GM23338 (cell line): ENCODE measurements around the gene ELOA2. TPM values are rescaled to one million over a fixed set of nuclear protein-coding genes. Genes with fewer than 3 reads are reported as not detected.

ENCODE experiments used
- ATAC-seq: fragments of 200-7000 bp; cut with Tn5 transposase; 3 replicates; pipeline ENCODE4 v1.9.1; 2020
- DNase-seq: peaks from one replicate; pipeline ENCODE4 v3.0.0-alpha.2; 2015; ENCODE audit warnings: low spot score
- H2AFZ ChIP-seq: fragments of 200-600 bp; sonication (generic); 2 replicates; pipeline ENCODE4 v1.8.0; 2016; ENCODE audit warnings: antibody characterized with exemption, mild to moderate bottlenecking, moderate library complexity
- H3F3A ChIP-seq: fragments of 200-600 bp; sonication (generic); replicated peaks from 2 replicates; pipeline ENCODE4 v1.8.0; 2017; ENCODE audit warnings: antibody characterized with exemption, mixed run types, low read depth
- H3K27ac ChIP-seq: fragments of 200-600 bp; sonication (generic); 2 replicates; pipeline ENCODE4 v1.6.1; 2016; ENCODE audit warnings: low read depth
- H3K27me3 ChIP-seq: fragments of 200-600 bp; sonication (generic); 2 replicates; pipeline ENCODE4 v1.8.0; 2016; ENCODE audit warnings: mild to moderate bottlenecking, mixed run types, moderate library complexity; ENCODE audit not compliant: insufficient read depth
- H3K36me3 ChIP-seq: fragments of 200-600 bp; sonication (generic); 2 replicates; pipeline ENCODE4 v1.8.0; 2016; ENCODE audit warnings: mild to moderate bottlenecking; ENCODE audit not compliant: insufficient read depth
- H3K4me1 ChIP-seq: fragments of 200-600 bp; sonication (generic); 2 replicates; pipeline ENCODE4 v1.8.0; 2016; ENCODE audit warnings: mild to moderate bottlenecking, moderate library complexity; ENCODE audit not compliant: insufficient read depth
- H3K4me2 ChIP-seq: fragments of 200-600 bp; sonication (generic); 2 replicates; pipeline ENCODE4 v1.7.1; 2017; ENCODE audit warnings: mixed run types
- H3K4me3 ChIP-seq: fragments of 200-600 bp; sonication (generic); 2 replicates; pipeline ENCODE4 v1.6.1; 2016; ENCODE audit warnings: mixed run types
- H3K79me2 ChIP-seq: fragments of 200-600 bp; sonication (generic); replicated peaks from 2 replicates; pipeline ENCODE4 v1.8.0; 2017; ENCODE audit warnings: mild to moderate bottlenecking; ENCODE audit not compliant: insufficient read depth
- H3K9me2 ChIP-seq: fragments of 200-600 bp; sonication (generic); 2 replicates; pipeline ENCODE4 v1.8.0; 2017; ENCODE audit not compliant: insufficient read depth
- H4K20me1 ChIP-seq: fragments of 200-600 bp; sonication (generic); replicated peaks from 2 replicates; pipeline ENCODE4 v1.8.0; 2017; ENCODE audit warnings: mild to moderate bottlenecking; ENCODE audit not compliant: insufficient read depth
- H3K27ac Mint-ChIP-seq: 2 replicates; pipeline ENCODE4 v1.8.0; 2020; ENCODE audit warnings: inconsistent platforms, mild to moderate bottlenecking, moderate library complexity, mixed read lengths
- H3K27me3 Mint-ChIP-seq: 3 replicates; pipeline ENCODE4 v1.8.0; 2022; ENCODE audit warnings: low read depth, mild to moderate bottlenecking, moderate library complexity, mixed read lengths, inconsistent platforms; ENCODE audit not compliant: insufficient read depth, poor library complexity
- H3K36me3 Mint-ChIP-seq: 3 replicates; pipeline ENCODE4 v1.8.0; 2021; ENCODE audit warnings: low read depth, mild to moderate bottlenecking, inconsistent platforms, moderate library complexity, mixed read lengths
- H3K4me1 Mint-ChIP-seq: 3 replicates; pipeline ENCODE4 v1.8.0; 2020; ENCODE audit warnings: mild to moderate bottlenecking, inconsistent platforms, mixed read lengths
- H3K4me3 Mint-ChIP-seq: 3 replicates; pipeline ENCODE4 v1.8.0; 2021; ENCODE audit warnings: moderate library complexity, mild to moderate bottlenecking, inconsistent platforms, mixed read lengths
- H3K9me3 Mint-ChIP-seq: 3 replicates; pipeline ENCODE4 v1.8.0; 2020; ENCODE audit warnings: moderate library complexity, mild to moderate bottlenecking, inconsistent platforms, mixed read lengths
- CREB1 ChIP-seq: fragments of 250-450 bp; sonication (Bioruptor Pico); IDR thresholded peaks from 2 replicates; pipeline ENCODE4 v1.5.0; 2020; ENCODE audit warnings: low read depth, mild to moderate bottlenecking, moderate library complexity
- JUNB ChIP-seq: IDR thresholded peaks from one replicate; pipeline ENCODE4 v1.6.1; 2016; ENCODE audit warnings: antibody characterized with exemption; ENCODE audit not compliant: unreplicated experiment
- NANOG ChIP-seq: IDR thresholded peaks from 2 replicates; pipeline ENCODE4 v1.6.1; 2016; ENCODE audit warnings: antibody characterized with exemption, borderline replicate concordance
- POLR2AphosphoS5 ChIP-seq: IDR thresholded peaks from 2 replicates; pipeline ENCODE4 v1.6.1; 2016; ENCODE audit warnings: antibody characterized with exemption, low read depth
- STAT1 ChIP-seq: IDR thresholded peaks from one replicate; pipeline ENCODE4 v1.6.1; 2016; ENCODE audit warnings: antibody characterized with exemption; ENCODE audit not compliant: unreplicated experiment
- long read RNA-seq: library from polyadenylated mRNA; unstranded; transcript quantifications from one replicate; pipeline ENCODE4 v2.0.0, GENCODE V29; 2020; ENCODE audit not compliant: unreplicated experiment
- polyA plus RNA-seq: library from polyadenylated mRNA; unstranded; fragments of >200 nt; fragmentation: Nextera tagmentation; extraction: Ambion mirVana; gene quantifications from 2 replicates; pipeline ENCODE4 v1.2.1, GENCODE V29; 2016
- total RNA-seq: library from RNA; depleted of rRNA; stranded (reverse); fragments of >200 nt; shearing (Covaris generic); gene quantifications from 2 replicates; pipeline ENCODE4 v1.2.3, GENCODE V29; 2014; rRNA removed
- TF ChIP-seq, protein P1 (sequence below), 2 experiments: fragments of 200-600 bp in 1 of 2; sonication (generic) in 1 of 2; conservative IDR thresholded peaks; 2 replicates each; pipeline versions ENCODE4 v1.5.1 to v1.6.1; 2016 to 2017; ENCODE audit warnings: antibody characterized with exemption in 2 of 2, low read depth in 2 of 2, mild to moderate bottlenecking in 2 of 2, moderate library complexity in 1 of 2
- TF ChIP-seq, protein P2 (sequence below): IDR thresholded peaks from 2 replicates; pipeline ENCODE4 v1.6.1; 2016; ENCODE audit warnings: antibody characterized with exemption
- TF ChIP-seq, protein P3 (sequence below): IDR thresholded peaks from one replicate; pipeline ENCODE4 v1.6.1; 2018; ENCODE audit warnings: antibody characterized with exemption; ENCODE audit not compliant: unreplicated experiment

ELOA2 gene, protein sequence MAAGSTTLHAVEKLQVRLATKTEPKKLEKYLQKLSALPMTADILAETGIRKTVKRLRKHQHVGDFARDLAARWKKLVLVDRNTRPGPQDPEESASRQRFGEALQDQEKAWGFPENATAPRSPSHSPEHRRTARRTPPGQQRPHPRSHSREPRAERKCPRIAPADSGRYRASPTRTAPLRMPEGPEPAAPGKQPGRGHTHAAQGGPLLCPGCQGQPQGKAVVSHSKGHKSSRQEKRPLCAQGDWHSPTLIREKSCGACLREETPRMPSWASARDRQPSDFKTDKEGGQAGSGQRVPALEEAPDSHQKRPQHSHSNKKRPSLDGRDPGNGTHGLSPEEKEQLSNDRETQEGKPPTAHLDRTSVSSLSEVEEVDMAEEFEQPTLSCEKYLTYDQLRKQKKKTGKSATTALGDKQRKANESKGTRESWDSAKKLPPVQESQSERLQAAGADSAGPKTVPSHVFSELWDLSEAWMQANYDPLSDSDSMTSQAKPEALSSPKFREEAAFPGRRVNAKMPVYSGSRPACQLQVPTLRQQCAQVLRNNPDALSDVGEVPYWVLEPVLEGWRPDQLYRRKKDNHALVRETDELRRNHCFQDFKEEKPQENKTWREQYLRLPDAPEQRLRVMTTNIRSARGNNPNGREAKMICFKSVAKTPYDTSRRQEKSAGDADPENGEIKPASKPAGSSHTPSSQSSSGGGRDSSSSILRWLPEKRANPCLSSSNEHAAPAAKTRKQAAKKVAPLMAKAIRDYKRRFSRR
- total RNA-seq (not detected in 2 replicates), polyA plus RNA-seq (0.17 TPM in 1 of 2 replicates, not detected in the other)
- long read RNA-seq, result 0 reads

DNA sequence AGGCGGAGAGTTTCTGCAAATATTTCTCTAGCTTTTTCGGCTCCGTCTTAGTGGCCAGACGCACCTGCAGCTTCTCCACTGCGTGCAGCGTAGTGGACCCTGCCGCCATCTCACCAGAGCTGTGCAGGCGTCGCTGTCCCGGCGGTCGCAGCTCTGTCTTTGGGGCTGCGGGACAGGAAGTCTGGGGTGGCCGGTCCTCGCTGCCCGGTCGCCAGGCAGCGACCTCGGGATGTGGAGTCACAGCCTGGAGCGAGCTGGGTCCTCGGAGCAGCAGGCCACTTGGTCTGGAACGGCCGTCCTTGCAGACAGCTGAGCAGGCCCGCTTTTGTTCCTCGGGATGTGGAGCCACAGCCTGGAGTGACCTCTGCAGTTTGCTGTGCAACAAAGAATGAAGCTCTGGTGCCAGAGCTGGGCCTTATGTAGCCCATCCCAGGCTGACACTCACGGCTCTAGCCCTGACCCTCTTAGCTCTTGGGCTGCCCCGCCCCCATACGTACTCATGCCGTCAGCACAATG, at the start of gene ELOA2:
Gene ELOA2, minus strand, starts transcription at position 466 of the 516 bp plus-strand sequence. Its CDS starts 357 bp downstream, at position 109.
- peak; percentile 57 for ATAC-seq
- Histone ChIP-seq H3K4me1 (no peaks in the 10 kb centered on the region), H3F3A (no peaks in the 10 kb centered on the region), H3K27ac (no peak within 1 kb of the TSS), H3K4me3 (no peak within 1 kb of the TSS), H3K27me3 (no peaks in the 10 kb centered on the region), H3K79me2 (no peaks in the 10 kb centered on the region), H2AFZ (no peak within 1 kb of the TSS), H3K4me2 (no peak within 1 kb of the TSS), H4K20me1 (no peaks in the 10 kb centered on the region), H3K36me3 (no peaks in the 10 kb centered on the region), H3K9me2 (no peaks in the 10 kb centered on the region)
- Mint-ChIP-seq H3K9me3 (no peaks in the 10 kb centered on the region), H3K27ac (no peak within 1 kb of the TSS; the same call in 1 of the 2 replicates), H3K4me3 (no peak within 1 kb of the TSS), H3K36me3 (no peaks in the 10 kb centered on the region), H3K27me3 (peaks cover 5% of the 10 kb centered on the region), H3K4me1 (peaks cover 9% of the 10 kb centered on the region)
- DNase-seq, result no peak
- no peak for TF ChIP-seq CREB1 (CRISPR knock-in tag)
- TF ChIP-seq, protein P1, sequence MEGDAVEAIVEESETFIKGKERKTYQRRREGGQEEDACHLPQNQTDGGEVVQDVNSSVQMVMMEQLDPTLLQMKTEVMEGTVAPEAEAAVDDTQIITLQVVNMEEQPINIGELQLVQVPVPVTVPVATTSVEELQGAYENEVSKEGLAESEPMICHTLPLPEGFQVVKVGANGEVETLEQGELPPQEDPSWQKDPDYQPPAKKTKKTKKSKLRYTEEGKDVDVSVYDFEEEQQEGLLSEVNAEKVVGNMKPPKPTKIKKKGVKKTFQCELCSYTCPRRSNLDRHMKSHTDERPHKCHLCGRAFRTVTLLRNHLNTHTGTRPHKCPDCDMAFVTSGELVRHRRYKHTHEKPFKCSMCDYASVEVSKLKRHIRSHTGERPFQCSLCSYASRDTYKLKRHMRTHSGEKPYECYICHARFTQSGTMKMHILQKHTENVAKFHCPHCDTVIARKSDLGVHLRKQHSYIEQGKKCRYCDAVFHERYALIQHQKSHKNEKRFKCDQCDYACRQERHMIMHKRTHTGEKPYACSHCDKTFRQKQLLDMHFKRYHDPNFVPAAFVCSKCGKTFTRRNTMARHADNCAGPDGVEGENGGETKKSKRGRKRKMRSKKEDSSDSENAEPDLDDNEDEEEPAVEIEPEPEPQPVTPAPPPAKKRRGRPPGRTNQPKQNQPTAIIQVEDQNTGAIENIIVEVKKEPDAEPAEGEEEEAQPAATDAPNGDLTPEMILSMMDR (conservative IDR thresholded peaks at IDR 0.05; ENCODE audit: low read depth in 2 of 2), result peak in 1 of 2 experiments; percentile 14; a peak in 1 of 4 replicates

DNA sequence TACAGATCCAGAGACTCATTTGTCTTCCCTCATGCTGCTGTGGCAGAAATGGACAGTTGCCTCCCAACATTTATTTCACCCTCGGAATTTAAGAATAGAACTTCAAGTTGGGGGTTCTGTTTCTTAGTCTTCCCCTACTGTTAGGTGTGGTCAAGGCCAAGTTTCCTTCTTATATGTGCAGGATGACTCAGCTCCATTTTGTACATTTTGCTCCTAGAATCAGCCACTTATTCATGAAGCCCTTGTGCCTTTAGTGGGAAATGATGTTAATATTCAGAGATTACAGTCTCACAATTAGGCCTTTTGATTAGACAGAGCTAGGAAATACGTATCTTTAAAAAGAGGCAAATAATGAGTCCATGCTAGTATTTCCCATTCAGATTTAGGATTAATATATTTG, 46.2 kb upstream of the ELOA2 start:
- Mint-ChIP-seq H3K36me3 (no peaks in the 10 kb centered on the region), H3K4me1 (peaks cover 13% of the 10 kb centered on the region), H3K9me3 (no peaks in the 10 kb centered on the region), H3K27ac (no peak overlapping the region), H3K4me3 (no peak overlapping the region), H3K27me3 (no peaks in the 10 kb centered on the region)
- H3K79me2 ChIP-seq, result no peaks in the 10 kb centered on the region
- no peak overlapping the region for H2AFZ ChIP-seq
- H3K4me3 ChIP-seq, result no peak overlapping the region
- no peaks in the 10 kb centered on the region for H3K36me3 ChIP-seq
- H3K27me3 ChIP-seq, result no peaks in the 10 kb centered on the region
- H3K4me1 ChIP-seq, result 0 out of 2 replicates have a peak, but pooled peaks cover 5% of the 10 kb centered on the region
- H3K9me2 ChIP-seq, result 0 out of 2 replicates have a peak, but pooled peaks cover 5% of the 10 kb centered on the region
- no peaks in the 10 kb centered on the region for H3F3A ChIP-seq
- no peak overlapping the region for H3K4me2 ChIP-seq
- no peak overlapping the region for H3K27ac ChIP-seq
- no peak for ATAC-seq
- no peak for DNase-seq
- no peaks in the 10 kb centered on the region for H4K20me1 ChIP-seq
- no peak for TF ChIP-seq NANOG
- no peak for TF ChIP-seq STAT1
- TF ChIP-seq, protein P2, sequence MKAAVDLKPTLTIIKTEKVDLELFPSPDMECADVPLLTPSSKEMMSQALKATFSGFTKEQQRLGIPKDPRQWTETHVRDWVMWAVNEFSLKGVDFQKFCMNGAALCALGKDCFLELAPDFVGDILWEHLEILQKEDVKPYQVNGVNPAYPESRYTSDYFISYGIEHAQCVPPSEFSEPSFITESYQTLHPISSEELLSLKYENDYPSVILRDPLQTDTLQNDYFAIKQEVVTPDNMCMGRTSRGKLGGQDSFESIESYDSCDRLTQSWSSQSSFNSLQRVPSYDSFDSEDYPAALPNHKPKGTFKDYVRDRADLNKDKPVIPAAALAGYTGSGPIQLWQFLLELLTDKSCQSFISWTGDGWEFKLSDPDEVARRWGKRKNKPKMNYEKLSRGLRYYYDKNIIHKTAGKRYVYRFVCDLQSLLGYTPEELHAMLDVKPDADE, result no peak
- TF ChIP-seq, protein P3, sequence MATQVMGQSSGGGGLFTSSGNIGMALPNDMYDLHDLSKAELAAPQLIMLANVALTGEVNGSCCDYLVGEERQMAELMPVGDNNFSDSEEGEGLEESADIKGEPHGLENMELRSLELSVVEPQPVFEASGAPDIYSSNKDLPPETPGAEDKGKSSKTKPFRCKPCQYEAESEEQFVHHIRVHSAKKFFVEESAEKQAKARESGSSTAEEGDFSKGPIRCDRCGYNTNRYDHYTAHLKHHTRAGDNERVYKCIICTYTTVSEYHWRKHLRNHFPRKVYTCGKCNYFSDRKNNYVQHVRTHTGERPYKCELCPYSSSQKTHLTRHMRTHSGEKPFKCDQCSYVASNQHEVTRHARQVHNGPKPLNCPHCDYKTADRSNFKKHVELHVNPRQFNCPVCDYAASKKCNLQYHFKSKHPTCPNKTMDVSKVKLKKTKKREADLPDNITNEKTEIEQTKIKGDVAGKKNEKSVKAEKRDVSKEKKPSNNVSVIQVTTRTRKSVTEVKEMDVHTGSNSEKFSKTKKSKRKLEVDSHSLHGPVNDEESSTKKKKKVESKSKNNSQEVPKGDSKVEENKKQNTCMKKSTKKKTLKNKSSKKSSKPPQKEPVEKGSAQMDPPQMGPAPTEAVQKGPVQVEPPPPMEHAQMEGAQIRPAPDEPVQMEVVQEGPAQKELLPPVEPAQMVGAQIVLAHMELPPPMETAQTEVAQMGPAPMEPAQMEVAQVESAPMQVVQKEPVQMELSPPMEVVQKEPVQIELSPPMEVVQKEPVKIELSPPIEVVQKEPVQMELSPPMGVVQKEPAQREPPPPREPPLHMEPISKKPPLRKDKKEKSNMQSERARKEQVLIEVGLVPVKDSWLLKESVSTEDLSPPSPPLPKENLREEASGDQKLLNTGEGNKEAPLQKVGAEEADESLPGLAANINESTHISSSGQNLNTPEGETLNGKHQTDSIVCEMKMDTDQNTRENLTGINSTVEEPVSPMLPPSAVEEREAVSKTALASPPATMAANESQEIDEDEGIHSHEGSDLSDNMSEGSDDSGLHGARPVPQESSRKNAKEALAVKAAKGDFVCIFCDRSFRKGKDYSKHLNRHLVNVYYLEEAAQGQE, result no peak
- no peak for TF ChIP-seq POLR2AphosphoS5
- no peak for TF ChIP-seq JUNB
- no peak for TF ChIP-seq CREB1 (CRISPR knock-in tag)
